HG03558 (cell line): Measurements from ENCODE around the gene PICK1.

ENCODE experiments used
- ATAC-seq: cut with Tn5 transposase; IDR thresholded peaks from one replicate; pipeline ENCODE4 v1.9.1; 2021; ENCODE audit warnings: moderate number of reproducible peaks; ENCODE audit not compliant: unreplicated experiment; ENCODE audit errors: extremely low read depth

Gene PICK1

GRCh38 chr22:38043151-38044039, 13.8 kb upstream of the PICK1 start:
- no peak for ATAC-seq

GRCh38 chr22:38046070-38046748, 11.0 kb upstream of the PICK1 start:
- ATAC-seq = no peak

DNA sequence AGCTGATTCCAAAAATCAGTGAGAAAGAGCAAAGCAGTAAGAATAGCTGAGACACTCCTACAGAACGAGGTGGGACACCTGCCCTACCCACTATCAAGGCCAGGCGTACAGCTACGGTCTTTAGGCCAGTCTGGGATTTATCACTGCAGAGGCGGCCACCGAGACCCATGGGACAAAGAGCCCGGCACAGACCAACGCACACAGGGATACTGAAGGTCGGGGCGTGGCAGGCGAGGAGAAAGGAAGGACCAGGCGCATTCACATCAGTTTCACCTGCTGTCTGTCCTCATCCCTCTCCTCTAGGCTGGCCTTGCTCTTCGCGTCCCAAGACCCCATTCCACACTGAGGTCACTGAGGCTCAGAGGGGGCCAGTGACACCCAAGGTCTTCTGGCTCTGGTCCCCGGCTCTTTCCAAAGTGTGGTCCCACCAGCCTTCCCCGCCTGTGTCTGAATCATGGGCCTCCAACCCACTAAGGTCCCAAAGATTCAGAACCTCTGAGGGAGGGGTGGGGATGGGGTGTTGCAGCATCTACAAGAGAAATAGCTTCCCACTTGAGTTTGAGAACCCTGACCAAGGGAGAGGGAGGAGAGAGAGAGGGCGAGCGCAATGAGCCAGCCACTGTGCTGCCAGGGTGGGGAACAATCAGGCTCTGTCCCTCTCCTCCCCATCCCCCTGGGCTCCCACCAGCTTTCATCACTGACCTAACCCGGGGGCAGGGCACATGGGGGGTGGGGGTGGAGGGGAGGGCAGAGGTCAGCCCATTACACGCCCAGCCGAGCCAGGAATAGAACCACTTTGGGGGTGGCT, 7.2 kb upstream of the PICK1 start:
- ATAC-seq = no peak

GRCh38 chr22:38050720-38051119, 6.5 kb upstream of the PICK1 start:
- ATAC-seq = no peak

GRCh38 chr22:38051261-38051660, 5.9 kb upstream of the PICK1 start:
- no peak for ATAC-seq

DNA sequence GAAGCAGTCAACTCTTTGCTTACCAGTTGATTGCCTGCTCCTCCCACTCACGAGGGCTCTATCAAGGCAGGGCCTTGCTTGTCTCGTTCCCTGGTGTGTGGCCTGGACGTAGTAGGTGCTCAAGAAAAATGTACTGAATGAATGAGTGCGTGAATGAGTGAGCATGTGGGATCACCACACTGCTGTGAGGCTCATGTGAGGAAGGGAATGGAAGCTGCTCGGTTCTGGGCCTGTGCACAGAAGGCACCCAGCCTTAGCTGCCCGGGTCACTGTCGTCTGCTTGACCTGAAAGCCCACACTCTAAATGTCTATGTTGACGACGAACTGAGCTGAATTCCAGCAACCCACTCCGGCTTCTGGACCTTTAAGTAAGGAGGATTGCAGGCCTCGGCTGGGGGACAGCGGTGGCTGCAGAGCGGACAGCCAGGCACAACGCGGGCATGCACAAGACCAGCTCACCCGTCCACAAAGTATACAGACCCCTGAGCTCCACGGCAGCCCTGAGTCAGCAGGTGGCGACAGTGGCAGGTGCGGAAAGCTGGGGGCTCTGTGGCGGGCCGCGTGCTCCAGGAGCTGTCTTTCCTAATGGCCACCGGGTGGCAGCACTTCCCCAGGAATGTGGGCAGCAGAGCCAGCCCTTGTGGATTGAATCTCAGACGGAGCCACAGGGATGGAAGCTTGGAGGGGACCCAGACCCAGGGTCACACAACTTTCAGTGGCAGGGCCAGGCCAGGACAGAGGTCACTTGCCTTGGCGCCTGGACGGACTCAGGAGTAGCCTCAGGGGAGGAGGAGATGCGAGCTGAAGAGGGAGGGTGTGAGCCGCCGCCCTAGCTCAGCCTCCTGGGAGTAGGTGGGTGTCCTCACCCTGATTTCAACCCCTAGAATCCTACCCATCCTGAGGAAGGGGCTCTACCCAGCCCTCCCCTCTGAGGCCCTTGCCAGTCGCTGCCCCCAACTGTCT, 5.0 kb upstream of the PICK1 start:
- ATAC-seq = no peak

GRCh38 chr22:38062791-38063190, 5.6 kb downstream of the PICK1 start:
- no peak for ATAC-seq

- ATAC-seq = no peak
These were observed 8.3 kb downstream of the PICK1 start for GRCh38 chr22:38065539-38065938.

DNA sequence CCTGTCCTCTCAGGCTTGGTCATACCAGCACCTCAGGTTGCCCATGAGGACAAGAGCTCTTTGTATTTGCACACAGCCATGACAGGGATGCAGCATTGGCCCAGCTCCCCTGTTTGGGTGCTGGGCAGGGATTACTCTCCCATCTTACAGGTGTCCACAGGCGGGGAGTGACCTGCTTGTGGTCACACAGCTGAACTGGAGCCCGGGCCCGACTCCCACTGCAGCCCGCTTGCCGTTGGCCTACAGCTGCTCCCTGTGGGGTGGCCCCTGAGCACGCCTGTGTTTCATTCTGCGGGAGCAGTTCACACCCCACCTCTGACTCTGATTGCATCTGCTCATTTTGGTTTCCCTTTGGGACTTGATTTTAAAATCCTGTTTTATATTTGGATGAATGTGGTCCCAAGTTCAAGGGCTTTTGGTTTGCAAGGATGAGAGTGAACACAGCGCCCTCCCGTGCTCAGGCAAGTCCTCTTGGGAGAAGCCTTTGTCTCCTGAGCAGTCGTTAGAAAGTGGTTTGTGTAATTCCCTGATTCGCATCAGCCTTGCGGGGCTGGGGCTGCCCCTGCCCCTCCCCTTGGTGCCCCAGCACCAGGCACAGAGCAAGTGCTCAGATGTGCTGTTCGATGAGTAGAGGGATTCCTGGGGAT, 9.3 kb downstream of the PICK1 start:
- ATAC-seq = no peak

GRCh38 chr22:38067028-38067415, 9.8 kb downstream of the PICK1 start:
- ATAC-seq = no peak

- ATAC-seq = no peak
These were observed 10.7 kb downstream of the PICK1 start for GRCh38 chr22:38067761-38068360.

- no peak for ATAC-seq
These were observed 11.6 kb downstream of the PICK1 start for GRCh38 chr22:38068641-38069371.

DNA sequence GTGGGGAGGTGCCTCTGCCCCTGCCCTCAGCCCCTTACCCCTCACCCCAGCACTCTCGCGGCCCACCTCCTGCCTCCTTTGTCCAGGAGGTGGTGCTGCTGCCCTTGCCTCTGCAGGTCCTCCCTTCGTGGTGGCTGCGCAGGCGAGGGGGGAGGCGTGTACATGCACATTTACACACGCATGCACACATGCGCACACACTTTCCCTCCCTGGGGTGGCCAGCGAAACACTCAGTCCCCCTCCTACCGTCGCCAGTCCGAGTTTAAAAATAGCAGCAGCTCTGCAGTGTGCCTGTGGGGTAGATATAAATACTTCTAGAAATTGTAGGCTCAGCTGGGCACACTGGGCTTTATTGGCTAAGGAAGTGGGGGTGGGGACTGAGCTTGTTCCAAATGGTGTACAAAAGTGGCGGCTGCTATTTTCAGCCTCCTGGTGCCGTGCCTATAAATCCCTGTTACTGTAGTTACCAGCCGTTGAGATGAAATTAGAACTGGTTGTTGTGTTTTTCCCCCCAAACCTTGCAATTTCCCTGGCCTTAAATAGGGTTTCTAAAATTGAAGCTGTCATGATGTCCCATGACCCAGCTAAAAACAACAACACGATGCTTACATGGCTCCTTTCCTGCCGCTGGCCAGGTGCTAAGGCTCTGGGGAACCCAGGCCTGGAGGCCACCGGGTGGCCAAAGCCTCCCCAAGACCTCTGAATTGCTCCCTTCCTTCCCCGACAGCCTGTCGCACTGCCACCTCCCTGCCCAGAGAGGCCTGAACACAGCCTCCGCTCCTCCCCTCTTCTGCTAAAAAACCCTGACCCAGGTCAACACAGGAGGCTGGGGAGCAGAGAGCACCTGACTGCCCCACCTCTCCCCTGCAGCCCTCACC, 12.4 kb downstream of the PICK1 start:
- ATAC-seq = no peak

GRCh38 chr22:38070250-38070921, 13.2 kb downstream of the PICK1 start:
- ATAC-seq = no peak

GRCh38 chr22:38071421-38072321, 14.5 kb downstream of the PICK1 start:
- no peak for ATAC-seq
